OCI-LY7 (cell line): ENCODE measurements around the gene SEMA7A.

Source experiments
- EZH2phosphoT487 ChIP-seq: fragments of 200-600 bp; sonication (generic); IDR thresholded peaks from 2 replicates; pipeline ENCODE4 v1.6.1; 2018; ENCODE audit warnings: low read depth, borderline replicate concordance, mild to moderate bottlenecking, mixed run types, antibody characterized with exemption, low read length, moderate library complexity, mixed read lengths
- TF ChIP-seq, protein P1 (sequence below): fragments of 200-600 bp; sonication (generic); conservative IDR thresholded peaks from 2 replicates; pipeline ENCODE4 v1.5.1; 2014; ENCODE audit warnings: mild to moderate bottlenecking, antibody characterized with exemption, low read length, moderate library complexity, mixed read lengths

DNA sequence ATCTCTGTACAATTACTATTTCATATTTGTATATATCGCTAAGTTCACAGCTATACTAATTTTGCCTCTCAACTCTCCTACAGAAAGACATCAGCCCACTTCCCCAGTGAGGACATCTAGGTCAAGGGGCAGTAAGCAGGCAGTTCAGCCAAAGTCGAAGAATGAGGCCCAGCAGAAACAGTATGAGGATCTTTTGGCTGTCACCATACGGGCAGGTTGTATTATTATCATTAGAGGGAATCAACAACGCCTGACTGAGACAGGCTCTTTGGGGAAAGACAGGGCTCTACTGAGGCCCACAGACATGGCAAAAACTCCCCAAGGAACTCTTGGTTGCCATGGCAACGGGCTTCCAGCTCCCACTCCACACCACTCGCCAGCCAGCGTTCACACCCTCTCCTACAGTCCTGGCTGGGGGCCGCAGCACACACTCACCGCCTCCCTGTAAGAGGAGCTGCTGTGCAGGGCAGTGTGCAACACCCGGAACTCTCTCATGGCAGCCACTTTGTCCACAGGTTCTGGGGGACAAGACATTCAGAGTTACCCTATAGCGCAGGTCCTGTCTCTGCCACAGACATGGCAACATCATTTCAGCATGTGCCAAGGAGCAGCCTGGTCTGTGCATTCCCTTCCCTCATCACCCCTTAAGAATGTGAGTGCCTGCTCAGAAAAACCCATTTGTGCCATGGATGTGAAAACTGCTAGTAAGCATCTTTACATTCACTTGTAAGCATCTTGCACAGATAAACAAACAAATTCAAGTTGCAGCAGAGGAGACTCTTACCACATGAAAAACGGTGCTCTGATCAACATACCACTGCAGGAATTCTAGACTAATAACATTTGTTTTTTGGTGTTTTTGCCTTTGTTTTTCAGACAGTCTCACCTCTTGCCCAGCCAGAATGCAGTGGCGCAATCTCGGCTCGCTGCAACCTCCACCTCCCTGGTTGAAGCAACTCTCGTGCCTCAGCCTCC, 18.4 kb upstream of the SEMA7A start:
- TF ChIP-seq, protein P1, sequence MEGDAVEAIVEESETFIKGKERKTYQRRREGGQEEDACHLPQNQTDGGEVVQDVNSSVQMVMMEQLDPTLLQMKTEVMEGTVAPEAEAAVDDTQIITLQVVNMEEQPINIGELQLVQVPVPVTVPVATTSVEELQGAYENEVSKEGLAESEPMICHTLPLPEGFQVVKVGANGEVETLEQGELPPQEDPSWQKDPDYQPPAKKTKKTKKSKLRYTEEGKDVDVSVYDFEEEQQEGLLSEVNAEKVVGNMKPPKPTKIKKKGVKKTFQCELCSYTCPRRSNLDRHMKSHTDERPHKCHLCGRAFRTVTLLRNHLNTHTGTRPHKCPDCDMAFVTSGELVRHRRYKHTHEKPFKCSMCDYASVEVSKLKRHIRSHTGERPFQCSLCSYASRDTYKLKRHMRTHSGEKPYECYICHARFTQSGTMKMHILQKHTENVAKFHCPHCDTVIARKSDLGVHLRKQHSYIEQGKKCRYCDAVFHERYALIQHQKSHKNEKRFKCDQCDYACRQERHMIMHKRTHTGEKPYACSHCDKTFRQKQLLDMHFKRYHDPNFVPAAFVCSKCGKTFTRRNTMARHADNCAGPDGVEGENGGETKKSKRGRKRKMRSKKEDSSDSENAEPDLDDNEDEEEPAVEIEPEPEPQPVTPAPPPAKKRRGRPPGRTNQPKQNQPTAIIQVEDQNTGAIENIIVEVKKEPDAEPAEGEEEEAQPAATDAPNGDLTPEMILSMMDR: no peak
- TF ChIP-seq EZH2phosphoT487: no peak
